ENCODE results near the gene NGRN. TPM values are rescaled to one million over a fixed set of nuclear protein-coding genes. Genes with fewer than 3 reads are reported as not detected.

Gene NGRN
- total RNA-seq, 1 donor from 2014 or later, result 124 TPM

- H3K36me3 ChIP-seq (ENCODE audit: control insufficient read depth, insufficient read depth, low read length), result no peaks in the 10 kb centered on the region
- TF ChIP-seq, protein P1, sequence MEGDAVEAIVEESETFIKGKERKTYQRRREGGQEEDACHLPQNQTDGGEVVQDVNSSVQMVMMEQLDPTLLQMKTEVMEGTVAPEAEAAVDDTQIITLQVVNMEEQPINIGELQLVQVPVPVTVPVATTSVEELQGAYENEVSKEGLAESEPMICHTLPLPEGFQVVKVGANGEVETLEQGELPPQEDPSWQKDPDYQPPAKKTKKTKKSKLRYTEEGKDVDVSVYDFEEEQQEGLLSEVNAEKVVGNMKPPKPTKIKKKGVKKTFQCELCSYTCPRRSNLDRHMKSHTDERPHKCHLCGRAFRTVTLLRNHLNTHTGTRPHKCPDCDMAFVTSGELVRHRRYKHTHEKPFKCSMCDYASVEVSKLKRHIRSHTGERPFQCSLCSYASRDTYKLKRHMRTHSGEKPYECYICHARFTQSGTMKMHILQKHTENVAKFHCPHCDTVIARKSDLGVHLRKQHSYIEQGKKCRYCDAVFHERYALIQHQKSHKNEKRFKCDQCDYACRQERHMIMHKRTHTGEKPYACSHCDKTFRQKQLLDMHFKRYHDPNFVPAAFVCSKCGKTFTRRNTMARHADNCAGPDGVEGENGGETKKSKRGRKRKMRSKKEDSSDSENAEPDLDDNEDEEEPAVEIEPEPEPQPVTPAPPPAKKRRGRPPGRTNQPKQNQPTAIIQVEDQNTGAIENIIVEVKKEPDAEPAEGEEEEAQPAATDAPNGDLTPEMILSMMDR (IDR thresholded peaks at IDR 0.05; ENCODE audit: insufficient read depth, low read length, poor library complexity, severe bottlenecking), result no peak
- no peak for DNase-seq (ENCODE audit: low read depth)
These were observed 23.9 kb upstream of the NGRN start for GRCh38 chr15:90241343-90242192.

DNA sequence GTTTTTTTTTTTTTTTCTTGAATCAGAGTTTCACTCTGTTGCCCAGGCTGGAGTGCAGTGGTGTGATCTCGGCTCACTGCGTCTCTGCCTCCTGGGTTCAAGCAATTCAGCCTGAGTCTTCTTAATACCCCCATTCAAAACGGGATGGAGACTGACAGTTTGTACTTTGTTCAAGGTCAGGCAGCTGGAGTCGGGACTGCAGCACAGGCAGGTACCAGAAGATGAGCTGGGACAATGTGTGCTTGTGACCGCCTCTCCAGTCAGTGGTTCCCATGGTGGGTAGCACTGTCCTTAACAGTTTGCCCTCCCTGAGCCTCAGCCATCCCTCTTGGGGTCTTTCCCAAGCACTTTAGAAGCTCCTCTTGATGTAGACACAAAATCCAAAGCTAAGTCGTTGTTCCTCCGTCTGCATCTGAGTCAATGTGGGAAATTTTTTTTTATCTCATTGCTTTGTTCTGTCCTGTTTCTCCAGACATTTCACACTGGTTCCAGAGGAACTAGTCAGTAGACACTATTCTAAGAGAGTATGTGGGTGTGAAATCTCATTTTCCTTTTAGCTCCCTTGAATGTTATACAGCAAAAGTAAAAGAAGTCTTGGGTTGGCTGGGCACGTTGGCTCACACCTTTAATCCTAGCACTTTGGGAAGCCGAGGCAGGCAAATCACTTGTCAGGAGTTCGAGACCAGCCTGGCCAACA lies 21.4 kb upstream of the NGRN start:
- no peaks in the 10 kb centered on the region for H3K27me3 ChIP-seq (ENCODE audit: control insufficient read depth, insufficient read depth, low read length)
- H3K36me3 ChIP-seq (ENCODE audit: control insufficient read depth, insufficient read depth, low read length), result no peaks in the 10 kb centered on the region
- DNase-seq (ENCODE audit: low read depth), result no peak
- TF ChIP-seq, protein P1 (IDR thresholded peaks at IDR 0.05; ENCODE audit: insufficient read depth, low read length, poor library complexity, severe bottlenecking), result no peak
- no peak overlapping the region for H3K4me3 ChIP-seq (ENCODE audit: low read depth, low read length)

More at GRCh38 chr15:90241343-90242192, 23.9 kb upstream of the NGRN start:
- H3K27me3 ChIP-seq (ENCODE audit: control insufficient read depth, insufficient read depth, low read length), result no peaks in the 10 kb centered on the region
- no peak overlapping the region for H3K4me3 ChIP-seq (ENCODE audit: low read depth, low read length)

- no peak overlapping the region for H3K4me3 ChIP-seq (ENCODE audit: low read depth, low read length)
- no peaks in the 10 kb centered on the region for H3K36me3 ChIP-seq (ENCODE audit: control insufficient read depth, insufficient read depth, low read length)
- no peak for DNase-seq (ENCODE audit: low read depth)
- H3K27me3 ChIP-seq (ENCODE audit: control insufficient read depth, insufficient read depth, low read length), result no peaks in the 10 kb centered on the region
- TF ChIP-seq, protein P1 (IDR thresholded peaks at IDR 0.05; ENCODE audit: insufficient read depth, low read length, poor library complexity, severe bottlenecking), result no peak
These were observed 16.7 kb upstream of the NGRN start for GRCh38 chr15:90248789-90249202.

- DNase-seq (ENCODE audit: low read depth), result peak; percentile 57
- TF ChIP-seq, protein P1 (IDR thresholded peaks at IDR 0.05; ENCODE audit: insufficient read depth, low read length, poor library complexity, severe bottlenecking), result no peak
- Histone ChIP-seq H3K4me3 (ENCODE audit: low read depth, low read length) (peak within 1 kb of the TSS; percentile 49), H3K36me3 (ENCODE audit: control insufficient read depth, insufficient read depth, low read length) (no peaks in the 10 kb centered on the region), H3K27me3 (ENCODE audit: control insufficient read depth, insufficient read depth, low read length) (no peaks in the 10 kb centered on the region)
These were observed 16.1 kb upstream of the NGRN start, which contains the start of gene TTLL13 for GRCh38 chr15:90249203-90249863. TTLL13 (plus strand) TSS chr15:90249556; CDS start chr15:90250631, 1,075 bp downstream.

DNA sequence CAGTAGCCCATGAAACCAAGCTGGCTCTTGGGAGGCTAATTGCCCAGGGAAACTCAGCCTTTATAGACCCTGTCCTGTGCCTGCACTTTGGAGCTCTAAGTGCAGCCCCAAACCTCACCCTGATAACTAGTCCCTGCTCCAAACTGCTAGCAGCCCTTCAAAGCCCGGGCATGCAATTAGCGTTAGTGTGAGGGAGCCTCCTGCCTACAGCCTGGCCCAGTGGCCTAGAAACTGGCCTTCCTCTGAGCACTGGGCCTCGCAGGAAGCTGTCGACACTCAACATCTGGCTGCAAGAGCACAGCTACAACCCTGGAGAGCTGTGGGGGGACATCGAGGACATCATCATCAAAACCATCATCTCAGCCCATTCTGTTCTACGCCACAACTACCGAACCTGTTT lies 7.7 kb upstream of the NGRN start:
- Histone ChIP-seq H3K27me3 (ENCODE audit: control insufficient read depth, insufficient read depth, low read length) (no peaks in the 10 kb centered on the region), H3K4me3 (ENCODE audit: low read depth, low read length) (no peak overlapping the region), H3K36me3 (ENCODE audit: control insufficient read depth, insufficient read depth, low read length) (no peaks in the 10 kb centered on the region)
- TF ChIP-seq, protein P1 (IDR thresholded peaks at IDR 0.05; ENCODE audit: insufficient read depth, low read length, poor library complexity, severe bottlenecking), result no peak
- no peak for DNase-seq (ENCODE audit: low read depth)

Data from kidney epithelial cell (primary cell).